WTC11 (cell line): Measurements from ENCODE around the gene NFIC.

Experiments
- CBFB ChIP-seq: sonication (generic); formaldehyde crosslinking; IDR thresholded peaks from 2 replicates; pipeline ENCODE4 v1.8.1; 2022; ENCODE audit warnings: mild to moderate bottlenecking, low read depth, missing genetic modification reagents
- CREB1 ChIP-seq: sonication (generic); formaldehyde crosslinking; IDR thresholded peaks from 2 replicates; pipeline ENCODE4 v1.8.0; 2023; ENCODE audit warnings: mild to moderate bottlenecking, missing genetic modification reagents
- FOXP1 ChIP-seq: sonication (generic); formaldehyde crosslinking; IDR thresholded peaks from 2 replicates; pipeline ENCODE4 v1.8.0; 2022; ENCODE audit warnings: missing genetic modification reagents, mild to moderate bottlenecking, moderate library complexity, borderline replicate concordance
- IRF2 ChIP-seq: sonication (generic); formaldehyde crosslinking; IDR thresholded peaks from 2 replicates; pipeline ENCODE4 v1.8.0; 2022; ENCODE audit warnings: low read depth, missing genetic modification reagents, borderline replicate concordance
- JAZF1 ChIP-seq: fragments of 250-450 bp; sonication (Bioruptor Pico); IDR thresholded peaks from 2 replicates; pipeline ENCODE4 v1.9.0; 2021; ENCODE audit warnings: moderate library complexity, mild to moderate bottlenecking, inconsistent platforms
- TP53 ChIP-seq: sonication (generic); formaldehyde crosslinking; IDR thresholded peaks from 2 replicates; pipeline ENCODE4 v1.8.1; 2023; ENCODE audit warnings: mild to moderate bottlenecking, missing genetic modification reagents
- ZNF121 ChIP-seq: sonication (generic); formaldehyde crosslinking; IDR thresholded peaks from 2 replicates; pipeline ENCODE4 v1.8.0; 2023; ENCODE audit warnings: missing genetic modification reagents
- TF ChIP-seq, protein P1 (sequence below): fragments of 200-600 bp; IDR thresholded peaks from 2 replicates; pipeline ENCODE4 v1.8.0; 2022; ENCODE audit warnings: antibody characterized with exemption
- TF ChIP-seq, protein P2 (sequence below): sonication (generic); formaldehyde crosslinking; IDR thresholded peaks from 2 replicates; pipeline ENCODE4 v1.8.0; 2023; ENCODE audit warnings: missing genetic modification reagents
- TF ChIP-seq, protein P3 (sequence below): sonication (generic); formaldehyde crosslinking; IDR thresholded peaks from 2 replicates; pipeline ENCODE4 v1.8.1; 2022; ENCODE audit warnings: mild to moderate bottlenecking, missing genetic modification reagents, moderate library complexity, borderline replicate concordance

DNA sequence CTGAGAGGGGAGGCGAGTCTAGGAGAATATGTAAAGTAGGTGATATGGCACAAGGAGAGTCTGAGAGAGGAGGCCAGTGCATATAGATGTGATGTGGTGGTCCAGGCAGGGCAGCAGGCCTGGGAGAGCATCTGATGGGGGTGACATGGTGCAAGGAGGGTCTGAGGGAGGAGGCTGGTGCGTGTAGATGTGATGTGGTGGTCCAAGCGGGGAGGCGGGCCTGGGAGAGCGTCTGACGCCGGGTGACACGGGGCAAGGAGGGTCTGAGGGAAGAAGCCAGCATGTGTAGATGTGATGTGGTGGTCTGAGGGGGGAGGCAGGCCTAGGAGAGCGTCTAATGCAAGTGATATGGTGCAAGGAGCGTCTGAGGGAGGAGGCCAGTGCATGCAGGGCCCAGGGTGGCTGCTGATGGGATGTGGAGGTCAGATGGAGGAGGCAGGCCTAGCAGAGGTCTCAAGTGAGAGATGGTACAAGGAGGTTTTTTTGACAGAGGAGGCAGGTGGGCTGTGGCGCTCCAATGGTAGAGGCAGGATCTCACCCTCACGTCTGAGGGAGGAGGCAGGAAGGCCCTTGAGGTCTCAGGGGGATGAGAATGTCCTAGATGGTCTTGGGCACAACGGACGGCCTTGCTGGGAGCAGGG is 16.2 kb downstream of the NFIC start:
- TF ChIP-seq, protein P1, sequence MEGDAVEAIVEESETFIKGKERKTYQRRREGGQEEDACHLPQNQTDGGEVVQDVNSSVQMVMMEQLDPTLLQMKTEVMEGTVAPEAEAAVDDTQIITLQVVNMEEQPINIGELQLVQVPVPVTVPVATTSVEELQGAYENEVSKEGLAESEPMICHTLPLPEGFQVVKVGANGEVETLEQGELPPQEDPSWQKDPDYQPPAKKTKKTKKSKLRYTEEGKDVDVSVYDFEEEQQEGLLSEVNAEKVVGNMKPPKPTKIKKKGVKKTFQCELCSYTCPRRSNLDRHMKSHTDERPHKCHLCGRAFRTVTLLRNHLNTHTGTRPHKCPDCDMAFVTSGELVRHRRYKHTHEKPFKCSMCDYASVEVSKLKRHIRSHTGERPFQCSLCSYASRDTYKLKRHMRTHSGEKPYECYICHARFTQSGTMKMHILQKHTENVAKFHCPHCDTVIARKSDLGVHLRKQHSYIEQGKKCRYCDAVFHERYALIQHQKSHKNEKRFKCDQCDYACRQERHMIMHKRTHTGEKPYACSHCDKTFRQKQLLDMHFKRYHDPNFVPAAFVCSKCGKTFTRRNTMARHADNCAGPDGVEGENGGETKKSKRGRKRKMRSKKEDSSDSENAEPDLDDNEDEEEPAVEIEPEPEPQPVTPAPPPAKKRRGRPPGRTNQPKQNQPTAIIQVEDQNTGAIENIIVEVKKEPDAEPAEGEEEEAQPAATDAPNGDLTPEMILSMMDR, result no peak
- TF ChIP-seq, protein P2, sequence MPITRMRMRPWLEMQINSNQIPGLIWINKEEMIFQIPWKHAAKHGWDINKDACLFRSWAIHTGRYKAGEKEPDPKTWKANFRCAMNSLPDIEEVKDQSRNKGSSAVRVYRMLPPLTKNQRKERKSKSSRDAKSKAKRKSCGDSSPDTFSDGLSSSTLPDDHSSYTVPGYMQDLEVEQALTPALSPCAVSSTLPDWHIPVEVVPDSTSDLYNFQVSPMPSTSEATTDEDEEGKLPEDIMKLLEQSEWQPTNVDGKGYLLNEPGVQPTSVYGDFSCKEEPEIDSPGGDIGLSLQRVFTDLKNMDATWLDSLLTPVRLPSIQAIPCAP (CRISPR knock-in tag), result no peak
- TF ChIP-seq TP53 (no peak), ZNF121 (no peak), CREB1 (CRISPR knock-in tag) (no peak), FOXP1 (CRISPR knock-in tag) (no peak), JAZF1 (CRISPR knock-in tag) (no peak), IRF2 (no peak), CBFB (CRISPR knock-in tag) (no peak)
- TF ChIP-seq, protein P3, sequence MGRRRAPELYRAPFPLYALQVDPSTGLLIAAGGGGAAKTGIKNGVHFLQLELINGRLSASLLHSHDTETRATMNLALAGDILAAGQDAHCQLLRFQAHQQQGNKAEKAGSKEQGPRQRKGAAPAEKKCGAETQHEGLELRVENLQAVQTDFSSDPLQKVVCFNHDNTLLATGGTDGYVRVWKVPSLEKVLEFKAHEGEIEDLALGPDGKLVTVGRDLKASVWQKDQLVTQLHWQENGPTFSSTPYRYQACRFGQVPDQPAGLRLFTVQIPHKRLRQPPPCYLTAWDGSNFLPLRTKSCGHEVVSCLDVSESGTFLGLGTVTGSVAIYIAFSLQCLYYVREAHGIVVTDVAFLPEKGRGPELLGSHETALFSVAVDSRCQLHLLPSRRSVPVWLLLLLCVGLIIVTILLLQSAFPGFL (CRISPR knock-in tag), result no peak
